ENCODE measurements around the gene SH3PXD2B.
"Not testable (repeated sequence)": the region's sequence is repeated elsewhere in the genome, so short reads cannot be mapped to it uniquely, and the experiment has no call there.

The SH3PXD2B gene

GRCh38 chr5:172380301-172380986 lies 73.9 kb downstream of the SH3PXD2B start:
- TF ChIP-seq TAF1 (IDR thresholded peaks at IDR 0.05; ENCODE audit: borderline replicate concordance, low read depth, low read length) (no peak), POLR2A (IDR thresholded peaks at IDR 0.05; ENCODE audit: low read depth, low read length) (no peak), POLR2AphosphoS5 (IDR thresholded peaks at IDR 0.05; ENCODE audit: low read depth, low read length) (no peak)
- FAIRE-seq = no peak
- DNase-seq (ENCODE audit: insufficient read length) = no peak

GRCh38 chr5:172379481-172379880 lies 74.8 kb downstream of the SH3PXD2B start:
- FAIRE-seq (no peak), DNase-seq (ENCODE audit: insufficient read length) (no peak)
- TF ChIP-seq POLR2A (IDR thresholded peaks at IDR 0.05; ENCODE audit: low read depth, low read length) (no peak), POLR2AphosphoS5 (IDR thresholded peaks at IDR 0.05; ENCODE audit: low read depth, low read length) (no peak), TAF1 (IDR thresholded peaks at IDR 0.05; ENCODE audit: borderline replicate concordance, low read depth, low read length) (no peak)

- no peak for FAIRE-seq
- TF ChIP-seq TAF1 (IDR thresholded peaks at IDR 0.05; ENCODE audit: borderline replicate concordance, low read depth, low read length) = no peak
- no peak for DNase-seq (ENCODE audit: insufficient read length)
Measured at GRCh38 chr5:172377856-172378255, 76.5 kb downstream of the SH3PXD2B start.

- TF ChIP-seq POLR2AphosphoS5 (IDR thresholded peaks at IDR 0.05; ENCODE audit: low read depth, low read length) = no peak
- TF ChIP-seq TAF1 (IDR thresholded peaks at IDR 0.05; ENCODE audit: borderline replicate concordance, low read depth, low read length) = no peak
- no peak for TF ChIP-seq POLR2A (IDR thresholded peaks at IDR 0.05; ENCODE audit: low read depth, low read length)
- no peak for DNase-seq (ENCODE audit: insufficient read length)
- no peak for FAIRE-seq
Measured at GRCh38 chr5:172377438-172377837, 76.9 kb downstream of the SH3PXD2B start.

- FAIRE-seq (no peak), DNase-seq (ENCODE audit: insufficient read length) (no peak)
- TF ChIP-seq POLR2A (IDR thresholded peaks at IDR 0.05; ENCODE audit: low read depth, low read length) (no peak), TAF1 (IDR thresholded peaks at IDR 0.05; ENCODE audit: borderline replicate concordance, low read depth, low read length) (no peak), POLR2AphosphoS5 (IDR thresholded peaks at IDR 0.05; ENCODE audit: low read depth, low read length) (no peak)
Measured at GRCh38 chr5:172374783-172375182, 79.5 kb downstream of the SH3PXD2B start.

- no peak for DNase-seq (ENCODE audit: insufficient read length)
- no peak for FAIRE-seq
- no peak for TF ChIP-seq POLR2A (IDR thresholded peaks at IDR 0.05; ENCODE audit: low read depth, low read length)
- TF ChIP-seq TAF1 (IDR thresholded peaks at IDR 0.05; ENCODE audit: borderline replicate concordance, low read depth, low read length) = no peak
- TF ChIP-seq POLR2AphosphoS5 (IDR thresholded peaks at IDR 0.05; ENCODE audit: low read depth, low read length) = no peak
Measured at GRCh38 chr5:172373680-172374079, 80.6 kb downstream of the SH3PXD2B start.

GRCh38 chr5:172371684-172372083 lies 82.6 kb downstream of the SH3PXD2B start:
- TF ChIP-seq TAF1 (IDR thresholded peaks at IDR 0.05; ENCODE audit: borderline replicate concordance, low read depth, low read length) (no peak), POLR2AphosphoS5 (IDR thresholded peaks at IDR 0.05; ENCODE audit: low read depth, low read length) (no peak), POLR2A (IDR thresholded peaks at IDR 0.05; ENCODE audit: low read depth, low read length) (no peak)
- no peak for FAIRE-seq
- DNase-seq (ENCODE audit: insufficient read length) = no peak

- DNase-seq (ENCODE audit: insufficient read length) = no peak
- FAIRE-seq = peak; percentile 73
- TF ChIP-seq POLR2AphosphoS5 (IDR thresholded peaks at IDR 0.05; ENCODE audit: low read depth, low read length) = no peak
- no peak for TF ChIP-seq POLR2A (IDR thresholded peaks at IDR 0.05; ENCODE audit: low read depth, low read length)
- TF ChIP-seq TAF1 (IDR thresholded peaks at IDR 0.05; ENCODE audit: borderline replicate concordance, low read depth, low read length) = no peak
Measured at GRCh38 chr5:172370648-172371545, 83.4 kb downstream of the SH3PXD2B start.

GRCh38 chr5:172370237-172370640 lies 84.1 kb downstream of the SH3PXD2B start:
- no peak for FAIRE-seq
- DNase-seq (ENCODE audit: insufficient read length) = no peak
- TF ChIP-seq TAF1 (IDR thresholded peaks at IDR 0.05; ENCODE audit: borderline replicate concordance, low read depth, low read length) (no peak), POLR2AphosphoS5 (IDR thresholded peaks at IDR 0.05; ENCODE audit: low read depth, low read length) (no peak), POLR2A (IDR thresholded peaks at IDR 0.05; ENCODE audit: low read depth, low read length) (no peak)

- not testable (repeated sequence) for FAIRE-seq; DNase-seq (ENCODE audit: insufficient read length)
Measured at GRCh38 chr5:172368699-172369098, 85.6 kb downstream of the SH3PXD2B start.

GRCh38 chr5:172365948-172366608 lies 88.2 kb downstream of the SH3PXD2B start:
- no peak for FAIRE-seq
- TF ChIP-seq POLR2A (IDR thresholded peaks at IDR 0.05; ENCODE audit: low read depth, low read length) (no peak), POLR2AphosphoS5 (IDR thresholded peaks at IDR 0.05; ENCODE audit: low read depth, low read length) (no peak), TAF1 (IDR thresholded peaks at IDR 0.05; ENCODE audit: borderline replicate concordance, low read depth, low read length) (no peak)

More at GRCh38 chr5:172365948-172366608, 88.2 kb downstream of the SH3PXD2B start:
- DNase-seq (ENCODE audit: insufficient read length) = no peak

Measured in GM12892 (cell line).